H1 (cell line): Measurements from ENCODE around the gene MANF. TPM values are rescaled to one million over a fixed set of nuclear protein-coding genes. Genes with fewer than 3 reads are reported as not detected.

Source experiments
- CTBP2 ChIP-seq: IDR thresholded peaks from 2 replicates; pipeline ENCODE4 v1.7.0; 2011; ENCODE audit warnings: borderline replicate concordance, mild to moderate bottlenecking, moderate library complexity, mixed read lengths, low read length; ENCODE audit not compliant: insufficient read depth, insufficient read length
- JUN ChIP-seq: IDR thresholded peaks from 2 replicates; pipeline ENCODE4 v1.6.1; 2011; ENCODE audit warnings: low read depth, mild to moderate bottlenecking, improper control_type of control experiment, low read length
- RNF2 ChIP-seq: fragments of 200-900, 300-1000 bp; sonication (generic); IDR thresholded peaks from 2 replicates; pipeline ENCODE4 v1.7.1; 2016; ENCODE audit warnings: borderline replicate concordance, low read depth, mild to moderate bottlenecking, antibody characterized with exemption, low read length; ENCODE audit not compliant: poor library complexity, severe bottlenecking; ENCODE audit errors: missing control alignments
- SIN3A ChIP-seq, 2 experiments: IDR thresholded peaks in 1 of 2; conservative IDR thresholded peaks in 1 of 2; 2 replicates each; pipeline ENCODE4 v1.6.1; 2011 to 2012; ENCODE audit warnings: low read length in 2 of 2, improper control_type of control experiment in 1 of 2, low read depth in 1 of 2, mild to moderate bottlenecking in 1 of 2
- SP2 ChIP-seq: IDR thresholded peaks from 2 replicates; pipeline ENCODE4 v1.6.1; 2012; ENCODE audit warnings: mild to moderate bottlenecking, low read length, inconsistent platforms
- ZNF274 ChIP-seq: IDR thresholded peaks from 2 replicates; pipeline ENCODE4 v1.7.0; 2012; ENCODE audit warnings: low read length, borderline replicate concordance; ENCODE audit errors: extremely low read depth
- polyA plus RNA-seq, 7 experiments: library from polyadenylated mRNA; depleted of rRNA in 3 of 7; stranded (reverse) in 5 of 7; unstranded in 2 of 7; fragments of >200 nt in 5 of 7; fragments of 200-250 nt in 2 of 7; gene quantifications; 1 replicate in 5 of 7; 2 replicates in 1 of 7; 4 replicates in 1 of 7; pipeline versions ENCODE4 v1.2.1 to v1.2.3, GENCODE V29; 2011 to 2013; ENCODE audit warnings: missing spikeins in 2 of 7, mixed read lengths in 2 of 7
- total RNA-seq: library from RNA; stranded (reverse); fragmentation: NEBNext Ultra II Directional; extraction: Animal tissue kit (Norgen Biotek cat#: 25700); gene quantifications from 2 replicates; pipeline ENCODE4 v1.2.1, GENCODE V29; 2021

Gene MANF
- total and polyA plus RNA-seq, 2 of the 8 experiments (the other 6 are each of a cell fraction or from before 2014, with no cell fraction given): 37.5 to 159 TPM

GRCh38 chr3:51379301-51379700 lies 5.8 kb upstream of the MANF start (continued):
- no peak for TF ChIP-seq RNF2
- TF ChIP-seq SP2: no peak
- no peak for TF ChIP-seq ZNF274
- no peak for TF ChIP-seq CTBP2
- no peak for TF ChIP-seq JUN
- no peak for TF ChIP-seq SIN3A (conservative IDR thresholded peaks at IDR 0.05 in 1 of 2, IDR thresholded peaks at IDR 0.05 in 1 of 2; ENCODE audit: low read depth in 1 of 2, low read length in 2 of 2)
- TF ChIP-seq, all 59 proteins: peak for 0
